NCI-H1092 (cell line): ENCODE results near the gene RHOBTB3.

Experiments
- DNase-seq: peaks from one replicate; lab custom pipeline; 2025; lab: John Stamatoyannopoulos, UW

The RHOBTB3 gene

DNA sequence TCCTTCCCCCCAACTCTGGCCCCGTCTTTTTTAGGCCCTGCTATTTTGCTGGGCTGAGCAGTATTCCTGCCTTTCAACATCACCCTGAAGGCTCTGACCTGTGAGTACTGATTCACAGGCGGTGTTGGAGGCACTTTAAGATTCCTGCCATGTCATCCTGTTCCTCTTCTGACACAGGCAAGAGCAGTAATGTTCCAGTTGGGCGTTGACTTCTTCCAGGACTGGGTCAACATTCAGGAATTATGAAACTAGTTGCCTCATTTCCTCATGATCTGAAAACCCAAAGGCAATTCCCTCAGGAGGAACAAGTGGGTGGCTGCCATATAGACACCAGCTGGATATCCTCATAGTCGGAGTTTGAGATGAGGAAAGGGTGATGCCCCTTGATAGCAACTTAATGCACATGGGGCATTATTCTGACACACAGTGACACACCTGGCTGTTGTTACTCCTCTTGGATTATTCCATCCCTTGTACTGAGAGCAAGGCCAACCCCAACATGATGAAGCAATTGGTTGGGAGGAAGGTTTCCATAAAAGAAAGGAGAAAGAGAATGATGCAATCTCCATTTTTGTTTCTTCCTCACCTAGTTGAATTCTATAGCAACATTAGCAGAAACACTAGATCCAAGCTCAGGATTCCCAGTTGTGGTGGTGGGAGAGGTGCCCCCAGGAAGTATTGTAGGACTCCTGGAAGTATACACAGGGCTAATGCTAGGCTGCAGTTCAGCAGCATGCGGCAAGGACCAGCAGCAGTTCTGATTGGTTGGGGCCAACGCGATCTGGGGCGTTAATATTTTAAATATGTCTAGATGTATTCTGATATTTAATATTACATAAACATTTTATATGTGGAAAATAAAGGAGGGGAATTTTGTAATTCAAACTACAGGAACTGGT lies 111.0 kb downstream of the RHOBTB3 start:
- DNase-seq, result no peak

GRCh38 chr5:95842854-95843544 lies 111.9 kb downstream of the RHOBTB3 start:
- DNase-seq, result no peak

GRCh38 chr5:95843733-95844223 lies 112.6 kb downstream of the RHOBTB3 start:
- no peak for DNase-seq

GRCh38 chr5:95845391-95845790 lies 114.3 kb downstream of the RHOBTB3 start:
- no peak for DNase-seq
